Right lung (tissue), 5 donors: ENCODE results near the gene SLC25A34. TPM values are rescaled to one million over a fixed set of nuclear protein-coding genes. Genes with fewer than 3 reads are reported as not detected.
A peak's percentile ranks its signal among the peaks of the same experiment; 100 is the strongest.

ENCODE experiments used
- DNase-seq, 2 donors: peaks; one replicate each; pipeline ENCODE4 v3.0.0-alpha.2; 2013
- polyA plus RNA-seq, 5 donors: library from polyadenylated mRNA; unstranded; fragments of 120-200 nt; gene quantifications; one replicate each; pipeline versions ENCODE4 v1.2.1 to v1.2.3, GENCODE V29; 2013; ENCODE audit warnings: inconsistent platforms in 1 of 5, low replicate concordance in 1 of 5; ENCODE audit not compliant: insufficient read length in 5 of 5, insufficient read depth in 1 of 5

SLC25A34 gene
- polyA plus RNA-seq, 5 donors = 2.8 to 5.6 (median 4.2) TPM

DNA sequence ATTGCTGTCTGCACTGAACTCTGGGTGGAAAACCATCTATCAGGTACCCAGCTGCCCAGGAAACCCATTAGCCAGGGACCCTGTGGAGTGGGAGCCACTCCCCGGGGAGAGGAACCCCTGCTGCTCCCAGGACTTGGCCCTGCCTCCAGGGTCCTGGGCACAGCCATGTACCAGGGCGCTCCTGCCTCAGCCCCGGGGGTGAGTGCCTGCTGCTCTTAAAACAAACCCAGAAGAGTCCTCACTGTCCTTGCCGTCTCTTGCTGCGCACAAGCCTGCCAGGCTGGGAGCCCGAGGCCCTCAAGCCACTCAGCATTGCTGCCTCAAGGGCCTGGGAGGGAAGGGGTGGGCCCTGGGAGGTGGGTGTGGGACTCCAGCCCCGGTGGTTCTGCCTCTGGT, 3.4 kb upstream of the SLC25A34 start:
- no peak for DNase-seq

DNA sequence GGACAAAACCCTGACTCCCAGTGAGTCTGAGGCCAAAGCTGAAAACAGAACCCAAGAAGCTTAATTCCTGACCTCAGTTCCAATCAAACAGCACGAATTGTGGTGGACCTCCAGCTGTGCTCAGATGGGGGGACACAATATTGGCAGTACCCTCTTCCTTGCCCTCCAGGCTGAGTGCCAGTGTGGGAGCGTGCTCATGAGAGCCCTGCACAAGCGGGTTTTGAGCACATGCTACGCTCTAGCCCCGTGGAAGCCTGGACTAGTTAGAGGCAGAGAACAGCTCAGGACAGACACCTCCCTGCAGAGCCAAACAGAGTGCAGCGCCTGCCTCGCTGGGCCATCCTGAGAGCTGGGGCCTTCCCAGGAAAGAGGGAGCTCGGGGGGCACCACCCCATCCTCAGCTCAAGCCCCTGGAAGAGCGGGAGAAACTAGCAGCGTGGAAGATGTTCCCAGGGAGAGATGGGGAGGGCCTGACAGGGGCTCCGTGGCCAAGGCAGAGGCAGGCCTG, 2.8 kb upstream of the SLC25A34 start:
- no peak for DNase-seq

DNA sequence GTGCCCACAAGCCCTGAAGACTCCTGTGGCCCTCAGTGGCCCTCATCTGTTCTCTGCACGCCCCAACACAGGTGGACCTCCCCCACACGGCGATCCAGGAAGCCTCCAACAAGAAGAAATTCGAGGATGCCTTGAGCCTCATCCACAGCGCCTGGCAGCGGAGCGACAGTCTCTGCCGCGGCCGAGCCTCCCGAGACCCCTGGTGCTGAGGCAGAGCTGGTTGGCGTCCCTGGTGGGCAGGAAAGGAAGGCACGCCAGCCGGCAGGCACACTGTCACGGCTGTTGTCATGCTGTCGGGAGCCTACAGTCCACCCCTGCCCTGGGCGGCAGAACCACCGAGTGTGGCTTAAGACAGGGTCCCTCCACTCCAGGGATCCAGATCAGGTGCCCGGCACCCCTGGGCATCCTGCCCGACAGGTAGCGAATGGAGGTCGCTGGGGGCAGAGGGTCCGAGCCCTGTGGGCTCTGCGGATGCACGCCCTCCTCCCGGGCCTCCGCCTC, 2.3 kb upstream of the SLC25A34 start:
- no peak for DNase-seq

DNA sequence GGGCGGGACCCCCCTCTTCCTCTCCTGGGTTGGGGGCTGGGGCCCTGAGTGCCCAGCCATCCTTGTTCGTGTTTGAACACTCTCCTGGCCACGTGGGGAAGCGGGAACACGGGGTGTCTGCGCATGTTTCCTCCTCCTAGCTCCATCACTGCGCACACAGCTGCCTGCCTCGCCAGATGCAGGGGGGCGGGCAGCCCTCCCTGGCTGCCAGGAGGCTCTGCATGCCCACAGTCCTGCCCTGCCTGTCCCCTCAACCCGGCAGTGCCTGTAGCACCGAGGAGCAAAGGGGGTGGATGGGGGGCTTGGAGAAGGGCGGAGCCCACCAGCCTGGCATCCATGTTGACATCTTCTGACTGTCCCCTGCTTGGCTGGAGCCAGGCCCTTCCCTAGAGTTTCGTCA, 1.8 kb upstream of the SLC25A34 start:
- DNase-seq = no peak

DNA sequence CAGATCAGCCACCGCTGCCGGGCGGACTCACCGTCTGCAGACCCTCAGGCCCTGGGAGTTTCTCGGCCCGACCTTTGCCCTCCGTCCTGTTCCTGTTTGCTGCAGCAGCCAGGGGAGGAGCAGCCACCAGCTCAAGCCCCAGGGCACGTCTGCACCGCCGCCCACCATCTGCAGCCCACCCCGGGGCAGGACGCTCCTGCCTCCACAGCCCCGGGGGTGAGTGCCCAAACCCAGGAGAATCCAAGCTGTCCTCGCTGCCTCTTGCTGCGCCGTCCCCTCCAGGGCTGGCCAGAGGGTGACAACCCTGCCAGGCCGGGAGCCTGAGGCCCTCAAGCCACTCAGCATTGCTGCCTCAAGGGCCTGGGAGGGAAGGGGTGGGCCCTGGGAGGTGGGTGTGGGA, 1.2 kb upstream of the SLC25A34 start:
- no peak for DNase-seq

DNA sequence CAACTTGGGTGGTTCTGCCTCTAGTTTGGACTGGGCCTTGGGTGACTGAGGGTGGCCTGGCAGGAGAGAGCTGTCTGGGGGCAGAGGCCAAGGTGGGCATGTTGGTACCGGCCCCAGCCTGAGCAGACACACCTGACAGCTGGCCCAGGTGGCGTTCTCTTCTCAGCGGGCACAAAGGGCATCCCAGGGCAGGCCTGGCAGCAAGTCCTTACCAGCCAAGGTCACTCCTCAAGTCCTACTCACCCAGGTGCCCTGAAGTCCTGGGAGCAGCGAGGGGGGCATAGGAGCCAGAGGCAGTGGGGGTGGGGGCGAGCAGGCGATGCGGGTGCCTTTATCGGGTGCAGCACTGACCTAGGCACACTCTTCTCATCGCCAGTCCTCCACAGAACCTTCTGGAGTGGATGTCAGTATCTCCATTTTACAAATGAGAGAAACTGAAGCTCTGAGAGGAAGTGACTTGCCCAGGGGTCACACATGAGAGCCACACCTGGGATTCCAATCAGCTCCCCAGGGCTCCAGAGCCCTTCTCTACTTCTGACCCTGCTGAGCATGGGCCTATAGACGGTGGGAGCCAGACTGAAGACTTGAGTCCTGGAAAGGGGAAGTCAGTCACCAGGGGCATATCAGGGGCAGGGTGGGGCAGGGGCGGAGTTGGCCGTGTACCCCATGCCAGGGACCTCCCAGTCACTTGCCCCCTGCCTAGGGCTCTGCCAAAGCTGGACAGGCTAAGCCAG, 587 bp upstream of the SLC25A34 start:
- no peak for DNase-seq

DNA sequence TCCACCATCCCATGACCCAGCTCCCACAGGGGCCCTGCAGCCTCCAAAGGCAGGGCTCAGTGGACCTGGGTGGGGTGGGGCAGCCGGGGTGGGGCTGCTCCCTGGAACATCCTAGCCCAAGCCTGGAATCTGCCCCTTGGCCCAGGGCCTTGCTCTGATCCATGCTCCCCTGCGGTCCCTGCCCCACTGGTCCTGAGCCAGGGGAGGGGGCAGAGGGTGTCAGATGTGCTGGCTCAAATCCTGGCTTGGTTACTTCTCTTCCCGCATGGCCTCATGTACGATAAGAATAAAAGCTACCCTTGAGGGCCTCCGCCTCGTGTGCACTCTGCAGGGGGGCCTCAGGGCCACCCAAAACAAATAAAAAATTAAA, 819 bp downstream of the SLC25A34 start:
- no peak for DNase-seq

DNA sequence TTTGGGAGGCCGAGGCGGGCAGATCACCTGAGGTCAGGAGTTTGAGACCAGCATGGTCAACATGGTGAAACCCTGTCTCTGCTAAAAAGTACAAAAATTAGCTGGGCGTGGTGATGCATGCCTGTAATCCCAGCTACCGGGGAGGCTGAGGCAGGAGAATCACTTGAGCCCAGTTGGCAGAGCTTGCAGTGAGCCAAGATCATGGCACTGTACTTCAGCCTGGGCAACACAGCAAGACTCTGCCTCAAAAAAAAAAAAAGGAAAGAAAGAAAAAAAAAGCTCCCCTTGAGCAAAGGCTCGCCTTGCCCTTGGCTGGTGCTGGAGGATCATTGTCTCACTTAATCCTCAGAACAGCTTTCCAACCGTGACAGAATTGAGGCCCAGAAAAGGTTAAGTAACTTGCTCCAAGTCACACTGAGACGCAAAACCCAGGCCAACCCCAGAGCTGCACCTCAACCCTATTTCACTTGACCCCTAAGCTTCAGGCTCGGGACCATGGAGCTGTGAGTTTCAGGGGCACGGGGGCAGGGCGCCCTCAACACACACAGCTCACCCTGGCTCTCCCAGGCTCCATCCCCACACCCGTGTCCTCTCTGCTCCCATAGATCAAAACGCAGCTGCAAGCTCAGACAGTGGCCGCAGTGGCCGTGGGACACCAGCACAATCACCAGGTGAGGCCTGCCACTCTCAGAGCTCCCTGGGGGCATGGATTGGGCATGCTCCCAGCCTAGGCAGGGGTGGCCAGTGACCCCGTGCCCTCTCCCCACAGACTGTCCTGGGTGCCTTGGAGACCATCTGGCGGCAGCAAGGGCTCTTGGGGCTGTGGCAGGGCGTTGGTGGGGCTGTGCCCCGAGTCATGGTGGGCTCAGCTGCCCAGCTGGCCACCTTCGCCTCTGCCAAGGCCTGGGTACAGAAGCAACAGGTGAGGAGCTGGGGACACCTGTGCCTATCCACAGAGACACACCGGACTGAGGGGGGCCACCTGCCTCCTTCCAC, 1.6 kb downstream of the SLC25A34 start:
- DNase-seq = no peak

GRCh38 chr1:15738416-15739113, 2.5 kb downstream of the SLC25A34 start:
- DNase-seq = no peak

DNA sequence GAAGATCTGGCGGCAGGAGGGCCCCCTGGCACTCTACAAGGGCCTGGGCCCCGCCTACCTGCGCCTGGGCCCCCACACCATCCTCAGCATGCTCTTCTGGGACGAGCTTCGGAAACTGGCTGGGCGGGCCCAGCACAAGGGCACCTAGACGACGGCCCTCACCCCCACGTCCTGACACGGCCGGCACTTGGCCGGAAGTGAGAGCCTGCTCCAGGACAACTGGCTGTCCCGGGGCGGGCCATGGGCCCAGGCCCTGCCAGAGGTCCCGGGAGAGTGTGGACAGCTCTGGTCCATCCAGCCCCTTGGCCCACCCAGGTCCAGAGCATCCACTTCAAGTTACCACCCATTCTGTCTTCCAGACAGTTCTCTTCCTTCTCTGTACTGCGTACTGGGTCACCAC, 3.2 kb downstream of the SLC25A34 start:
- no peak for DNase-seq

- DNase-seq = no peak
These were observed 3.7 kb downstream of the SLC25A34 start for GRCh38 chr1:15739745-15740144.

- peak in 1 of 2 donors; percentile 60 for DNase-seq
These were observed 5.1 kb downstream of the SLC25A34 start for GRCh38 chr1:15740924-15741850.

DNA sequence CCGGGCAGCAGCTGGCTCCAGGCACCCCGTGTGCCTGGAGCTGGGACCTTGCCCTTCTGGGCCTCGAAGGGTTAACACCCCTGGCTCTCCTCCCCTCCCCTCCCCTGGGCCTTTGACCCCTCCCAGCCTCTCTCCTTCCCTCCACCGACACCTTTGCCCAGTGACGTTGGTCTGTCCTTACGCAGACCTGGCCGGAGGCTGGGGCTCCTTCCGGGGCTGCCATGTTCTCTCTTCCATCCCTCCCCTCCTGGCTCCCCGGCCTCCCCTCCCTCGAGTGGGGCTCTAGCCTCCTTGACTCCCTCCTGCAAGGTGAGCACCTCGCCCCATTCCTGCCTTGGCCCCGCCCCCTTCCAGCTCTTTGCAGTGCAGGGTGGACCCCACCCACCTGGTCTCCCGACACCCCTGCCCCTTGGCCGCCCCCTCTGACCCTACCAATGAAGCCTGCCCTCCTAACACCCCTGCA, 6.3 kb downstream of the SLC25A34 start, which contains the start of gene TMEM82:
TMEM82 (plus strand) TSS at position 161 of the 463 bp plus-strand sequence; CDS start at position 222, 61 bp downstream.
- no peak for DNase-seq

DNA sequence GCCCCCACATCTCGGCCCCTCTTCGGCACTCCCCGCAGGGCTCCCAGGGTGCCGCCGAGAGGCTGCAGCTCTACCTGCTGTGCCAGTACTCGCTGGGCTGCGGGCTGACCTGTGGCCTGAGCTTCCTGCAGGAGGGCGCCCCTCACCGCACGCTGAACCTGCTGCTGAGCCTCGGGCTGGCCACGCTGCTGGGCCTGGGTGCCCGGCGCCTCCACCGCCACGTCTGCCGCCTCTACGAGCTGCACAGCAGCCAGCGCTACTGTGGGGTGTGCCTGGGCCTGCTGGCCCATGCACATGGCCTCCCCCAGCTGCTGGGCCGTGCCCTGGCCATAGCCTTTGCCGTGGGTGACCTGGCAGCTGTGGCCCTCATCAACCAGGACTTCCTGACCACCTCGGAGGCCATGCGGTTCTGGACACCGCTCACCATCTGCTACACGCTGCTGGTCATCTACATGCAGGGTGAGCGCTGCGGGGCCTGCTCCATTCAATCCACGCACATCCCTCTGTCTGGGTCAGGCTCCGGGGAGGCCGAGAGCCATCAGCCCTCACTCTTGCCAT, 8.1 kb downstream of the SLC25A34 start:
- no peak for DNase-seq

- DNase-seq = no peak
These were observed 11.3 kb downstream of the SLC25A34 start for GRCh38 chr1:15747378-15747777.

GRCh38 chr1:15748264-15748663, 12.2 kb downstream of the SLC25A34 start:
- DNase-seq = no peak

DNA sequence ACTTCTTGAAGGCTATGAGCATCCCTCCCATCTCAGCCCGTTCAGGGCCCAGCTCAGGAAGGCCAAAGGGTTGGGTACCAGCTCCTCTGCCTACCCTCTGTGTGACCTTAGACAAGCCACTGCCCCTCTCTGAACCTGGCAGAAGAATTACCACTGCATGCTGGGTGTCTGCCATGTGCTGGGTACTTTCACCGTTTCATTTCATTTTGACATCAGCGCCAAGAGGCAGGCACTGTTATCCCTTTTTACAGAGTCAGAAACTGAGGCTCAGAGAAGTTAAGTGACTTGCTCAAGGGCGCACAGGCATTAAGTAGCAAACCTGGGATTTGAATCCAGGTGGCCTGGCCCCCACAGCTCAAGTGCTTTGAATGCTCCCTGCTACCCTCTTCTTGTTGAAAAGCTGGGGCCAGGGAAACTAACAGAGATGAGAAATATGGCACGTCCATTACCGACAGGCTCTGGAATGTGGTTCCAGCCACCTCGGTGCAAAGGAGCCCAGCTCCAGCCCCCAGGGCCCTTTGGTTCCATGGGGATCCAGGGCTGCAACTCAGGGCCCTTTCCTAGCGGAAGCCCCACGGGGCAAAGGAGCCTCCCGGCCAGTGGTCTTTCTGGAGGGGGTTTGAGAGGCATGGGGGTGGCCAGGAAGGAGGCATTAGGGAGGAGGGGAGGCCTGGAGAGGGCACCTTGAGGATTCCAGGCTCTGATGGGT, 12.8 kb downstream of the SLC25A34 start:
- no peak for DNase-seq

DNA sequence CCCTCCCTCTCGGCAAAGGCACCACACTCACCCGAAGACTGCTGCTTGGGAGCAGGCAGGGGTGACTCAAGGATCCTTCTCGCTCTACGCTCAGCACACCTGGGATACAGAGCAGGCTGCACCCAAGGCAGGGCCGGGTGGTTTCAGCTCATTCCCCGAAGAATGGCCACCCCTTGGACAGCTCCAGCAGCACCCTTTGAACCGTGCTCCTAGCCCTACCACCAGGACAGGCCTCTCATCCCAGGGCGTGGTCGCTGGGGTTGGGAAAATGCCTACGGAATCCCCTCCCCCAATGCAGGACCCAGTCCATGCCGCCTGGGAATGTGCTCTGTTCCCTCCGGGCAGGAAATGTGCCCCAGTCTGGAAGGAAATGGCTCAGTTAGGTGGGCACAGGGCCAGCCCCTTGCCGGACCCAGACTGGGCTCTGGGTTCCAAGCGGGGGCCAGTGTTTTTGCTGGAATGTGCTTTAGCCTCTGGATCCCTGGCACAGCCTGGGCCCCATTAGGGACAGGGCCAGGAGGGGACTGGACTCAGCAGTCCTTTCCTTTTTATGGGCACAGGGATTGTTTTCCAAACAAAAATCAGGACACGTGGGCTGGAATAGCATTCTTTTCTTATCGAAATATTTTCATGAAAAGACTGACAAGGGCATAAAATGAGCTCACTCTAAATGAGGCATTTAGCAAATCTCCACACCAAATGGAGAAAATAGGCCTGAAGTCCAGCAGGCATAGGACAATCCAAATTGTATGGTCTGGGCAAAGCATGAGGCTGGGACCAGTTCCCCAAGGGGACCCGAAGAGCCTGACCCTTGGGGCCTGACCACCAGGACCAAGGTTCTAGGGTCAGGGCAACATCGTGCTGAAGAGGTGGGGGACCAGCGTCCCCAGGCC, 13.6 kb downstream of the SLC25A34 start:
- no peak for DNase-seq
